Measurements from ENCODE around the gene MDFI.

Gene MDFI

DNA sequence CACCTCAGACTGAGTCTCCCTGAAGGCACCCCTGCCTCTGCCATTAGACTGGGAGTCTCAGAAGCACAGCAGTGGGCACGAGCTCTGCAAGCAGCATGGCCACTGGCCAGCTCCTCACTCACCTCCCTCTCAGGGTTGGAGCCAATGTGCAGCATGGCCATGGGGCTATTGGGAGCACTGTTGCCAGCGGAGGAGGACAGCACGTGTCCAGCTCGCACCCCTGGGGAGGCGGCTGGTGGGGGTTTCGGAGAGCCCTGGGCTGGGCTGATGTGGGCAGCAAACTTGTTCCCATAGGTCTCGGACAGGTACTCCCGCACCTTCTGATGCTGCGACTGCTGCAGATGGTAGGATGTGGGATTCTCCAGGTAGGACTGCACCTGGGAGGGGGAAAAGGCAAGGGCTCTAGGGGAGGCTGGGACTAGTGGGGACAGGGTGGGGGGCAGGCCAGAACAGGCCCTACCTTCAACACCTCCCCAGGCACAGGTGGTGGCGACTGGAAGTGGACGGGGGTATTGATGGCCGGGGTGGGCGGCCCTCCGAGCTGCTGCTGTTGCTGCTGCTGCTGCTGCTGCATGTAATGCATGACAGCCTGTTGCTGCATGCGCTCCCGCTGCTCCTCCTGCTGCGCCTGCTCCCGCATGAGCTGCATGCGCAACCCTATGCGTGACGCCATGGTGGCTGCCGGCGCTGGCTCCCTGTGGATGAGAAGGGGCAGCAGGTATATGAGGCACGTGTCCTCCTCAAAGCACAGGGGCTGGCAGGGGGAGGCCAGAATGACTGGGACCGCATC is 52.5 kb downstream of the MDFI start:
- DNase-seq, result no peak

DNA sequence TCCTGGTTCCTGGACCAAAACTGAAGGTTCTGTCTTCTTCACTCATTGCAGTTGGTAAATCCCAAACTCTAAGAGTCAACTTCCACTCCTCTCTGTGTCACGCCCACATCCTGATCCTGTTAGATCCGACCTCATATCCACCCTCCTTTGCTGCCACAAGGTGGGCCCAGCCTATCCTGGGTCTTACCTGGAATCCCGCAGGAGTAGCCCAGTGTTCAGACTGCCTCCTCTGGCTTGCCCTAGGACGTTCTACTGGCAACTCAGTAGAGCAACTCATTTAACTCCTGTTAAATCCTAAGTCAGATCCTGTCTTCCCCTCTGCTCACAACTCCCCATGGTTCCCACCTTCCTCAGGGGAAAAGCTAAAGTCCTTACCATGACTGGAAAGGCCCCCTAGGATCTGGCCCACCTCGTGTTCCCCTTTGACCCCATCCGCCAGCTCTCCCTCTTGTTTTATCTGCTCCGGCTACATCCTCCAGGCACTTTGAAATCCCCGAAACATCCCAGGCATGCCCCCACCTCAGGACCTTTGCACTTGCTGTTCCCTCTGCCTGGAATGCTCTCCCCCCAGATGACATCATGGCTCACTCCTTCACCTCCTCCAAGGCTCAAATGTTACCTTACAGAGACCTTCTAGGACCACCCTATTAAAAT is 53.3 kb downstream of the MDFI start:
- no peak for DNase-seq

DNA sequence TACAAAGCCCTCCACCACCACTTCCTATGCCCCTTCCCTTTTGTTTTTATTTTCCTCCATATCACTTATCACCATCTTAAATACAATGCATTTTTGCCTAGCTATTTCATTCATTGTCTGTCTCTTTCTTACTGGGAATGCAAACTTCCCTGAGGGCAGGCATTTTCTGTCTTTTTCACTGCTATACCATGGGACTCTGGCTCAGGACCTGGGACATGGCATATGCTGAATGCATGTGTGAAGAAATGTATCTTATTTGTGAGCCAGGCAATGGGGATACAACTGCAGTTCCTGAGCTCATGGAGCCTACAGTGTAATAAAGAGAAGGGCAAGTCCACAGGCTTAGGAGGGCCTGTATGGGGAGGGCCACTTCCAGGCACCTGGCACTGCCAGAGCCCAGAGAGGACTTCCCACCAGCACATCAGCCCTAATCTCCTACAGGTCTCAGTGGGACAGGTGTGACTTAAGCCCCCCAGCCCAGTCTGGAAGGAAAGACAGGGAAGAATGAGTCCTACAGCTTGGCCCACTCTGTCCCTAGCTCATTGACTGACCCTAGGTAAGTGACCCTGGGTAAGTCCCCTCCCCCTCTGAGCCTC is 53.9 kb downstream of the MDFI start:
- DNase-seq, result no peak

DNA sequence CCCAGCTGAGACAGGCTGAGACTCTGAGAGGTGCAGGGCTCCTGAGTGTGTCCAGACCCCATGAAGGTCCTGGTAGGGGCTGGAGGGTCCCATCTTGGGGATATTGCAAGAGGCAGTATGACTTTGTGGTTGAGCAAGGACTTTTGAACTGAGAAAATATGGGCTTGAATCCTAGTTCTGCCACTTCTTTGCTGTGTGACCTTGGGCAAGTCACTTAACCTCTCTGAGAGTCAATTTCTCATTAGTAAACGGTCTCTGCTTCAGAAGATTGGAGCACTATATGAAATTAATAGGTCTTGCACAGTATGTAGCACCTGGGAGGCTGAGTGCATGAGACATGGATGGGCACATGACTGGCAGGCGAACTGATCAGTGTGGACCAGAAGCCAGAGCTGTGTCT is 54.5 kb downstream of the MDFI start:
- DNase-seq, result no peak

DNA sequence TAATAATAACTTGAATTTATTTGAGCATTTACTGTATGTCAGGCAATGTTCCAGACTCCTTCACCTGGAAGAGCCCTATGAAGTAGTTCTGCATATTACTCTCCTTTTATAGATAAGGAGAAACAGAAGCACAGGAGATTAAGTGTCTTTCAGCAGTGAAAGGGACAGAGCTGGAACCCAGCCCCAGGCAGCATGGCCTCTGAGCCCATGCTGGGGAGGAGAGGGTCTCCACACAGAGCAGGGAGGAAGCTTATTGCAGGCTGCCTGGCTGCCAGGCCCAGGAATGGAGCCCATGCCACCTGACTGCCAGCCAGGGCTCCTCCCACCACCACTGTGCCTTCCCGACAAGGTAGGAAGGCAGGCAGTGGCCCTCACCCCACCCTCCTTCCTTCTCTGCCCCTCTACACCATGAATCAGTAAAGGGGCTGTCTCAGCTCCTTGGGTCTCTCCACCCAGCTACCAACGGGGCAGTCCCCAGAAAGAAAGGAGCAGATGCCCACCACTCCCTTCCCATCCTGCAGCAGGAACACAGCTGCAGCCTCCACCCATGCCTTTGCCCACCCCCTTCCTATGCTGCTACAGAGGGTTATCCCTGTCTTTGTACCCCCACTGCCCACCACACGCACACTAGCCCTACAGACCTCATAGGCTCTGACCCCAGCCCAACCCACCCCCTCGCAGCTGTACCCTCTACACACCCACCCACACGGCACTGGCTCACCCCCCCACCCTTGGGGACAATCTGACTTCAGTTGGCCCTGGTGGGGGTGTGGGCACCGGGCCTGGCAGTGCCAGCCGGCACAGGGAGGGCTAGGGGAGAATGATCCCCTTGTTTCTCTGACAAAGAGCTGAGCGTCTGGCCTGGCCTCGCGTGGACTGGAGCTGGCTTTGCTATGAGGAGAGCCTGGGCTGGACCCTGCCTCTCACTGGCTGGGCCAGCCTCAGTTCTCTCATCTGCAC is 55.3 kb downstream of the MDFI start:
- DNase-seq, result no peak

DNA sequence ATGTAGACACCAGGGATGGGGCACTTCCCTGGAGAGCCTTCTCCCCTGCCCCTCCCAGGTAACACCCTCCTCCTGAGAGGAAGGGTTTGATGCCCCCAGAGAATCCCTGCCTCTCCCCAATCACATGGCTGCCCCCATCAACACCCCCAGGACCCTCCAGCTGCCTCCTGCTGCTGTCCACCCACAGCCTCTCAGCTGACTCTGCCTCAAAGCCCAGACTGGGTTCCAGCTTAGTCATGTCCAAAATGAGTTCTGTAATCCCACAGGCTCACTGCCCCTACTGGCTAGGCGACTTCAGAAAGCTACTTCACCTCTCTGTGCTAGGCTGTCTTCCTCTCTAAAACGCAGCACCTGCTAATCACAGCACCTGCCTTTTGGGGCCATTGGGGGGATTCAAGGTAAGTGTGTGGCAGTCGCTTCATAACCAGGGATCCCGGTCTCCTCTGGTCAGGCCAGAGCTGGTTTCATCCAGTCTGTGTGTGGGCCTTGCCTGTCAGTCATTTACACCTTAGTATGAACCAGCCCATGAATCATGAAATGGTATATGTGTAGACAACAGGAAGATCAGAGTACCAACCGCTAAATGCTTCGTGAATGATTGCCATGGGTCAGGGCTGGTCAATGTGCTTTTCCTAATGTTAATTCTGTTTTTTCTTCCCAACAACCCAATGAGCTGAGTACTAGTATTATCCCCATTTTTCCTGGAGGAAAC is 56.7 kb downstream of the MDFI start:
- DNase-seq, result no peak

DNA sequence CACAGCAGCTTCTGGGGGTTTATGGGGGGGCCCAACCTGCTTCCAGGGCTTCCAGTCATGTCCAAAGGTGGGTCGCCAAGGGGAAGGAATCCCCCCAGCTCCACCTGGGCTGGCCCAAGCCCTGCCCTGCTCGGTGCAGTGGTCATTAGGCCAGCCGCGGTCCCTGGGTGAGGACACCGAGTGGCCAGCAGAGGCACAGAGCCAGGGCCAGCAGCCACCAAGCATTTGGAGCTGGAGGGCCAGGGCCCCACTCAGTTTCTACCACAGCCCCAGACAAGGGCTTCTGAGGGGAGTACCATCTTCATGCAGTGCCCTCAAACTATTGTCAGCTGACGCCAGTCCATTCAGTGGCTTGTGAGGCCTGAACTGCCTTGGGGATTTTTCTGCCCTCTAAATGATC is 57.6 kb downstream of the MDFI start:
- DNase-seq, result no peak

DNA sequence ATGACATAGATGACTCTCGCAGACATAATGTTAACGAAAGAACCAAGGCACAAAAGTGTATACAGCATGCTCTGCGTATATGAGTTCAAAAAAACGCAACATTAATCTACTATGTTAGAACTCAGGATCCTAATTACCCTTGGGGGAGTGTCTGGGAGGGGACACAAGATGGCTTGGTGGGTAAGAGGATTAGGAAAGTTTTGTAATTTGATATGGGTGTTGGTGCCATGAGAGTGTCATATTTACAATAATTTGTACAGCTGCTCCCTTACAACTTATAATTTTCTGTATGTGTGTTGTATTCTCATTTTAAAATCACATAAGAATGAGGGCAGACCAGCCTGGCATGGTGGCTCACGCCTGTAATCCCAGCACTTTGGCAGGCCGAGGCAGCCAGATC is 58.5 kb downstream of the MDFI start:
- no peak for DNase-seq

DNA sequence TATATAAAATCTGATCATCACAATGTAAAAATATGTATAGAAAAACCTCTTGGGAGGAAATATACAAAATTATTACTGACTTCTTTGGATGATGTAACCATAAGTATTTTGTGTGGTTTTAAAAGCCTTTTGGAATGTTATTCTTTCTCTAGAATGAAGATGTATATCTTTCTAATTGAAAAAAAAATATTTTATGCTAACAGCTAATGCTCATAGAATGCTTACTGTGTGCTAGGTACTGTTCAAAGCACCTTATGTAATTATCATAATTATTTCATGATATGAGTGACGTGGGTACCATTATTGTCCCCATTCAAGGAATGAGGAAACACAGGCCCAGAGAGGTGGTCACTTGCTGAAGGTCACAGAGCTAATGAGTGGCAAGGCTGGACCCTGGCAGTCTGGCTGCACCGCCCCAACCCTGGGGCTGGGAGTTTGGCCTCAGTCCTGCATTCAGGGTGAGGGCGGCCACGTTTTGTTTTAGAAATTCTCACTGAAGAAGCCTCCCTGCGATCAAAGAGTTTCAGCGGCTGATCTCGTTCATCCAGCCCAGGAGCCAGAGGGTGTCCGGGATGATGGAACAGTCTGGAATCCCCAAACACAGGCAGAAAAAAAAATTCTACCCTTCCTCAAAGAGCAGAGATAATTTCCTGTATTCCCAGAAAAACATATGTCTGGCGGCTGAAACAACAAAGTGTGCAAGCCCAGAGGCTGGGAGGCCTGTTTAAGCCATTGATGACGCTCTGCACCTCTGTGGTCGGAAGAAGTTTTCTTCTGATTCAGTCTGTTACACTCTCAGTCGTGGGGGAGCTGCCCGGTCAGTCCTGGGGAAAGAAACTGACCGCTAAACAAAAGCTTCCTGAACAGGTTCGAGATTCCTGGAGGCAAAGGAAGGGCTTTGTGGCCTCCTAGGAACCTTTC is 59.9 kb downstream of the MDFI start:
- DNase-seq, result no peak

DNA sequence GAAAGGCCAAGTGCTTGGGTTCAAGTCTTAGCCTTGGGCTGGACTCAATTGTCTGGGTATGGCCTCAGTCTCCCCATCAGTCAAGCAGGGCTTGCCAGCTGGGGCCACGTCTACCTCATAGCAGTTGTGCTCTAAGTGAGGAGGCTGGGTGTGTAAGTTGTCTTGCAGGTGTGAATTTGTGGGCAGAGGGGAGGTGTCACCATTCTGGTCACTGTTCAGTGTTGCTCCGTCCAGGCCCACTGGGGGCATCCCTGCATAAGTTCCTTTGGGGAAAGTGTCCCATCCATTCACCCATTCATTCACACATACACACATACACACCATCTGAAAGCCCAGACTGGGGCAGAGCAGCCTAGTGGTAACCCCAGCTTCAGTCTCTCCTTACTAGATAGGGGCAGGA is 60.8 kb downstream of the MDFI start:
- no peak for DNase-seq

DNA sequence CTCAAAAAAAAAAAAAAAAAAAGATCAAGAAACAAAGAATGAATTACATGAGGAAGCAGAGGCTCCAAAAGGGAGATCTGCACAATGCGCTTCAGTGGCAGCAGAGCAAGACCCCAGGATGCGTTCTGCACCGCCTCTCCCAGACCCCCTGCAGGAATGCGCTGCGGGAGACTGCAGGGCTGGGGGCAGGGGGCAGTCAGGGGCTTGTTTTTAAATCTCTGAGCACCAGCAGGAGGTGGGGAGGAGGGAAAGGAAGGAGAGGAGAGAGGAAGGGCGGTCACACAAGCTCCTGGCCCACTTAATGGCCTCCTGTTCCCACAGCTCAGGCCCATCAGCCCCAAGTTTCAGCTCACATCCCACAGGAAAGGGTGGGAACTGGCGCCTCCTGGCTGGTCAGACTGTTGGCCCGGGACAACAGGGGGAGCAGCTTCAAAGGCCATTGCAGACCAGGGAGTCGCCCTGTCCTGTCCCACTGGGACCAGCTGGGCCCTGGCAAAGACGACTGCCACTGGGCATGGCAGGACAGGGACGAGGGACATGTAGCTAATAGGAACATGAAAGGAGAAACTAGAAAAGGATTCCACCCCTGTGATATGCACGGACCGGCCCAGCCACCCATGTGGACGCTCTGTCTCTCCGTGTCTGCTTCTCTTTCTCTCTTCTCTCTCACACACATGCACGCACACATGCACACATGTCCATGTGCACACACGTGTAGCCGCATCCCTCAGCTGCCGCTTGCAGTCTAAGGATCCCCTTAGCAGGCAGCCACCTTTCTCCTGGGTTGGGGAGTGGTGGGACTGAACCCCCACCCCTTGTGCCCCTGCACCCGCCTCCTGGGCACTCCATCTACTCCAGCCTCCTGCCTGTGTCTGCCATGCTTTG is 62.4 kb downstream of the MDFI start:
- no peak for DNase-seq

DNA sequence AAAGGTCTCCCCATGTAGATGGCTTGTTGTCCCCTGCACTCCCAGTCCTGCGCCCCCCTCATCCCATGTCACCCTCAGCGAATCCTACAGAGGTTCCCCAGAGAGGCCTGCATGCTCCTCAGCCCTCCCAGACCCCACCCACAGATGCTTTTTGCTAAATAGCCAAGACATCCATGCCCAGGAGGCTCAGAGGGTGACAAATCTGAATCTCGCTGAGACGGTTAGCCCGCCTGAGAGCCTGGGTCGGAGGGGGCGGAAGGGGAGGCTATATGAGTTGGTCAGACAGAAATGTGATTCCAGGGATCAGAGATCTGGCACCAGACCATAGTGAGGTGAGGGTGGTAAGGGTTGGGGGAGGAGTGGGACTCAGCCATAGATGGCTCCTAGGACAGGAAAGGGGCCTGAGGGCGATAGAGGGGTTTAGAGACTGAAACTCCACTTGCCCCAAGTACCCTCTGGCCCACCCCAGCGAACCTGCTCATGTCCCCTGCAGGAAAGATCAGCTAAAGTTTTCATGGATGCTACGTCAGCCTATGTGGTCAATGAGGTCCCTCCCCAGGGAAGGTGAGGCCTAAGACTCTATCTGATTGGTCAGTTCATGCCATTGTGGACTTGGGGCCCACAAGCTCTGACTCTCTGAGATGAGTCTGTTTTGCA is 63.9 kb downstream of the MDFI start:
- DNase-seq, result no peak

DNA sequence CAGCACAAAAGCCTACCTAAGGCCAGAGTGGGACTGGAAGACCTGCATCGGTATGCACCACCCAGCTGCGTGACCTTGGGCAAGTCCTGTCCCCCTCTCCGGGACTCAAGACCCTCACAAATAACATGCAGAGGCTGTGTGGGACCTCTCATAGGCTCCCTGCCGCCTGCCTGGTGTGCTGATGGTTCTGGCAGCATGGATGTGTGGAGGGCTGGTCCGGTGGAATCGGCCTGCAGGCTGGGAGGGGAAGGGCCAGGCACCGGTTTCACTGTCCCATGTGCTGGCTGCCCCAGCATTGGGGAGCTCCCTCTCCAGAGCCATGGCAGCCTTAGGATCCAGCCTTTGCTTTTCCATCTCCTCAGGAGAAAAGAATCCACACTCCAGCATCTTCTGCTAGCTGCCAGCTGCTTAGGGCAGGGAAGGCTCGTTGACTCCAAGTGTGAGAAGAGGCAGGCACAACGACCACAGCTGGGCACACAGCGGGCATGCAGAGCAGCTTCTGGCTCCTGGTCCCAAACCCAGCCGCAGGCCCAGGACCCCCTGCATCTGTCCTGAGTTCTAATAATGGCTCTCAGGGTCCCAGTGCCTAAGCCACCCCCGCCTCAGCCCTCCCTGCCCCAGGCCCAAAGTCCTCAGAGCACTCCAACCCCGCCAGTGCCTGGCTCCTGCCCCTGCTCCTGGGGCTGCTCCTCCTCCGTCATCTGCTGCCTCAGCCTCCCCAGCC is 64.7 kb downstream of the MDFI start:
- no peak for DNase-seq
